PC-9 (cell line): ENCODE results near the gene ETNK1. TPM values are rescaled to one million over a fixed set of nuclear protein-coding genes. Genes with fewer than 3 reads are reported as not detected.

Source experiments
- BruUV-seq: library from RNA; stranded (reverse); fragments of 400-500 nt; replicated peaks from 2 replicates; lab custom pipeline; 2021; lab: Mats Ljungman, UMichigan
- CTCF ChIA-PET: fragments of 300-600 bp; sonication (Branson Sonifier 250); formaldehyde crosslinking; loops from one replicate; lab custom pipeline; 2022; ENCODE audit warnings: antibody characterized with exemption; lab: Charles Lee
- POLR2A ChIA-PET: fragments of 300-600 bp; sonication (Branson Sonifier 250); formaldehyde crosslinking; loops from one replicate; lab custom pipeline; 2022; ENCODE audit warnings: antibody characterized with exemption; ENCODE audit not compliant: unreplicated experiment; lab: Charles Lee
- DNase-seq, 2 experiments: peaks; one replicate each; pipeline versions ENCODE4 v3.0.0 to v3.0.0-alpha.2; 2015 to 2022; ENCODE audit warnings: mixed read lengths in 1 of 2
- H2AFZ ChIP-seq: fragments of 200-600 bp; sonication (generic); 2 replicates; pipeline ENCODE4 v1.8.1; 2017; ENCODE audit warnings: antibody characterized with exemption
- H3F3A ChIP-seq: fragments of 200-600 bp; sonication (generic); 2 replicates; pipeline ENCODE4 v1.8.1; 2017; ENCODE audit warnings: antibody characterized with exemption, mild to moderate bottlenecking, low read depth; ENCODE audit not compliant: insufficient read depth
- H3K27ac ChIP-seq: fragments of 200-600 bp; sonication (generic); 2 replicates; pipeline ENCODE4 v1.6.1; 2016; ENCODE audit warnings: mixed run types
- H3K27me3 ChIP-seq: fragments of 200-600 bp; sonication (generic); 2 replicates; pipeline ENCODE4 v1.6.1; 2016; ENCODE audit warnings: low read depth, mixed run types; ENCODE audit not compliant: insufficient read depth
- H3K36me3 ChIP-seq: fragments of 200-600 bp; sonication (generic); 2 replicates; pipeline ENCODE4 v1.6.1; 2016; ENCODE audit warnings: low read depth, mixed run types
- H3K4me1 ChIP-seq: fragments of 200-600 bp; sonication (generic); replicated peaks from 2 replicates; pipeline ENCODE4 v1.6.1; 2016; ENCODE audit warnings: mixed run types; ENCODE audit not compliant: insufficient read depth
- H3K4me2 ChIP-seq: fragments of 200-600 bp; sonication (generic); 2 replicates; pipeline ENCODE4 v1.6.1; 2017; ENCODE audit warnings: mixed run types
- H3K4me3 ChIP-seq: fragments of 200-600 bp; sonication (generic); 2 replicates; pipeline ENCODE4 v1.6.1; 2016; ENCODE audit warnings: mixed run types
- H3K79me2 ChIP-seq: fragments of 200-600 bp; sonication (generic); 2 replicates; pipeline ENCODE4 v1.6.1; 2017; ENCODE audit warnings: low read depth, mixed run types
- H3K9me2 ChIP-seq: fragments of 200-600 bp; sonication (generic); 2 replicates; pipeline ENCODE4 v1.8.1; 2017; ENCODE audit warnings: mild to moderate bottlenecking; ENCODE audit not compliant: insufficient read depth
- H3K9me3 ChIP-seq: fragments of 200-600 bp; sonication (generic); 2 replicates; pipeline ENCODE4 v1.8.1; 2016; ENCODE audit warnings: low read depth; ENCODE audit not compliant: insufficient read depth
- H4K20me1 ChIP-seq: fragments of 200-600 bp; sonication (generic); 2 replicates; pipeline ENCODE4 v1.8.1; 2017; ENCODE audit not compliant: insufficient read depth
- CTCF ChIP-seq: fragments of 200-600 bp; sonication (generic); conservative IDR thresholded peaks from 2 replicates; pipeline ENCODE4 v1.6.1; 2017; ENCODE audit warnings: mixed run types, antibody characterized with exemption, mild to moderate bottlenecking, moderate library complexity
- EZH2 ChIP-seq: fragments of 200-600 bp; sonication (generic); IDR thresholded peaks from 2 replicates; pipeline ENCODE4 v1.8.0; 2017; ENCODE audit warnings: antibody characterized with exemption, low read depth
- intact Hi-C: fragments of 100-400 bp; cut with micrococcal nuclease; formaldehyde crosslinking; loops from one replicate; pipeline ENCODE4 v1.10.0; 2022; ENCODE audit not compliant: unreplicated experiment
- total RNA-seq: library from RNA; stranded (reverse); gene quantifications from 2 replicates; pipeline ENCODE4 v1.2.3, GENCODE V29; 2021

The ETNK1 gene
- total RNA-seq, 1 experiment from 2014 or later = 87.9 TPM

GRCh38 chr12:22702690-22703089 is 77.7 kb downstream of the ETNK1 start:
- no peaks in the 10 kb centered on the region for H4K20me1 ChIP-seq
- H3F3A ChIP-seq = no peaks in the 10 kb centered on the region
- no peaks in the 10 kb centered on the region for H3K79me2 ChIP-seq
- TF ChIP-seq CTCF = no peak
- TF ChIP-seq EZH2 = no peak
- no peak overlapping the region for H3K4me2 ChIP-seq
- H3K4me1 ChIP-seq = no peaks in the 10 kb centered on the region
- H3K27ac ChIP-seq = no peak overlapping the region
- peaks cover 4% of the 10 kb centered on the region; the same call in 1 of the 2 replicates for H3K9me2 ChIP-seq
- H3K36me3 ChIP-seq = no peaks in the 10 kb centered on the region
- no peak for DNase-seq
- no peaks in the 10 kb centered on the region for H3K9me3 ChIP-seq
- no peak overlapping the region for H2AFZ ChIP-seq
- CTCF ChIA-PET = no interaction called here
- intact Hi-C loops = no loop called here
- POLR2A ChIA-PET = no interaction called here
- H3K4me3 ChIP-seq = no peak overlapping the region
- 0 out of 2 replicates have a peak, but pooled peaks cover 5% of the 10 kb centered on the region for H3K27me3 ChIP-seq
- no TSS peak for BruUV-seq

- CTCF ChIA-PET = no interaction called here
- Histone ChIP-seq H3K4me3 (no peak overlapping the region), H2AFZ (no peak overlapping the region), H3F3A (no peaks in the 10 kb centered on the region), H3K4me1 (no peaks in the 10 kb centered on the region), H4K20me1 (no peaks in the 10 kb centered on the region), H3K4me2 (0 out of 2 replicates have a peak overlapping the region, but pooled peaks have one; percentile 38), H3K9me3 (no peaks in the 10 kb centered on the region), H3K27ac (no peak overlapping the region), H3K27me3 (0 out of 2 replicates have a peak, but pooled peaks cover 5% of the 10 kb centered on the region), H3K36me3 (no peaks in the 10 kb centered on the region), H3K79me2 (no peaks in the 10 kb centered on the region), H3K9me2 (no peaks in the 10 kb centered on the region)
- peak; percentile 60 for TF ChIP-seq CTCF
- no peak for TF ChIP-seq EZH2
- intact Hi-C loops = no loop called here
- BruUV-seq = no TSS peak
- POLR2A ChIA-PET = no interaction called here
- DNase-seq = no peak
These were observed 84.3 kb downstream of the ETNK1 start for GRCh38 chr12:22709292-22709691.

DNA sequence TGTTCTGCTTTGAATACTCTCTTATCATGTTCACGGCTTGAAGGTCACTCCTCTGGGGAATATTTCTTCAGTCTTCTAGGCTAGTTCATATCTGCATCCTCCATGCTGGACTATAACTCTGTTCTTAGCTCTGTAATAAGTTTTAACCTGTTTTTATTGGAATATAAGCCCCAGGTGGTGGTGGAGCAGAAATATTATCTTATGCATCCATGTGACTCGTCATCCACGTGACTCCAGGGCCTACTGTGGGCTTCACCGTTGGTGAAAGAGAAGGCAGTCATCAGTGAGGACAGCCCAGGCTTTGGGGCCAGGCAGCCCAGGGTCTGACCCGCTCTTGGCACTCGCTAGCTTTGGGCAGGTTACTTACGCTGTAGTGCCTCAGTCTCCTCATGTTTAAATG is 87.1 kb downstream of the ETNK1 start:
- BruUV-seq = no TSS peak
- CTCF ChIA-PET = no interaction called here
- no peak for TF ChIP-seq EZH2
- no peak for TF ChIP-seq CTCF

More for the DNA sequence above, 87.1 kb downstream of the ETNK1 start:
- H3K27ac ChIP-seq = no peak overlapping the region
- H3K4me3 ChIP-seq = no peak overlapping the region
- peaks cover 9% of the 10 kb centered on the region; the same call in 1 of the 2 replicates for H3K27me3 ChIP-seq
- H3K36me3 ChIP-seq = no peaks in the 10 kb centered on the region
- no peaks in the 10 kb centered on the region for H3K4me1 ChIP-seq
- H2AFZ ChIP-seq = peak overlapping the region; percentile 48; the same call in 1 of the 2 replicates
- no peaks in the 10 kb centered on the region for H4K20me1 ChIP-seq
- DNase-seq = no peak
- no peak overlapping the region for H3K4me2 ChIP-seq
- H3K9me3 ChIP-seq = no peaks in the 10 kb centered on the region
- no peaks in the 10 kb centered on the region for H3F3A ChIP-seq
- POLR2A ChIA-PET = no interaction called here
- H3K79me2 ChIP-seq = no peaks in the 10 kb centered on the region
- intact Hi-C loops = no loop called here
- H3K9me2 ChIP-seq = no peaks in the 10 kb centered on the region; the same call in 1 of the 2 replicates
